ENCODE results near the gene SYMPK.

DNA sequence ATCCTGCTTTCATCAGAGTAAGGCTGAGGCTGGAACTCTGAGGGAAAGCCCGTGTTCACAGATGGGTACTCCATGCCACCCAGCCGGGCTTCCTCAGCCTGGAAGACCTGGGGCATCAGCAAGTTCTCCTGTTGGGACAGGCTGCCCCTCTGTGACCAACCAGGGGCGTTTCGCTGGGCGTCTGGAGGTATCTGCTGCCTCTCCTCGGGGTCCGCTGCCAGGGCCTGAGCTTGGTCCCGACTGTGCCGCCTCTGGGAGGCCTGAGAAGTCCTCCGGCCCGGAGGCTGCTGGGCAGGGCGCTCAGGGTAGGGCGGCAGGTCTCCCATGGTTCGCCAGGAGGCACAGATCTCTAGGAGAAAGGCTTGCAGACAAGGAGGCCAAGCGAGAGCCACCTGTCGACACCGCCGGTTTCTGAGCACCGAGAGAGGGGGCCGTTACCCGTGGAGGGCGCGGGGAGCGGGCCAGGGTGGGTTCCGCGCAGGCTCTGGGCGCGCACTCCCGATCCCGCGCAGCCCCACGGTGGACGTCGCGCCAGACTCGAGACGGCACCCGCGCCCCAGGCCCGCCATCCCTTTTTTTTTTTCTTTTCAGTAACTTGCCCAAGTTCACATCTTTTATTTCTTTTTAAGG, 48.0 kb downstream of the SYMPK start, which contains the start of gene RSPH6A:
- TF ChIP-seq EZH2 (IDR thresholded peaks at IDR 0.05) (no peak), POLR2AphosphoS5 (IDR thresholded peaks at IDR 0.05; ENCODE audit: borderline replicate concordance, low read depth, low read length) (no peak)

All from SK-N-MC (cell line).